ENCODE results near the gene SPATA19.
A peak's percentile ranks its signal among the peaks of the same experiment; 100 is the strongest.

GRCh38 chr11:133821776-133822175, 23.5 kb downstream of the SPATA19 start:
- TF ChIP-seq POLR2A (IDR thresholded peaks at IDR 0.05) (no peak), CTCF (IDR thresholded peaks at IDR 0.05 in 4 of 5, conservative IDR thresholded peaks at IDR 0.05 in 1 of 5) (peak in 2 of 5 experiments; percentile 9 to 50)
